ENCODE measurements around the gene OR52N4.
"Not testable (repeated sequence)": the region's sequence is repeated elsewhere in the genome, so short reads cannot be mapped to it uniquely, and the experiment has no call there.

The OR52N4 gene

GRCh38 chr11:5753943-5754342 is at the start of gene OR52N4:
OR52N4 (plus strand) TSS chr11:5754243; CDS start chr11:5754741, 498 bp downstream.
- DNase-seq, result no peak

DNA sequence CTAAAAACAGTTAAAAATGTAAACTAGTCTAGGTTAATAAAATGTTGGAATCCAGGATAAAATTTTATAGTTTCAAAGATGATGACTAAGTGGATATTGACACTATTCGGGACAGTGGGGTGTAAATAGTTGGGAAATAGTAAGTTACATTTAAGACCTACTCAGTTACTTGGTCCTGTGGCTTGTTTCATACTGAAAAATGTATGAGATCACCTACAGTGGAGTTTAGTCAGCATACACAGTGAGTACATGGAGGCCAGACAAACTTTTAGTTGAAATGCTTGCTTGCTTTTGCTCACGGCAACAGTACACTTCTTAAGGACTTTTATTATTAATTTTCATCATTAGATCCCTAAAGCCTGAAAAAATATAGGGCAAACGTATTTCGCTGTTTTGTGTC is 48.4 kb upstream of the OR52N4 start:
- DNase-seq, result no peak

GRCh38 chr11:5712507-5712906 is 41.5 kb upstream of the OR52N4 start:
- DNase-seq, result no peak

DNA sequence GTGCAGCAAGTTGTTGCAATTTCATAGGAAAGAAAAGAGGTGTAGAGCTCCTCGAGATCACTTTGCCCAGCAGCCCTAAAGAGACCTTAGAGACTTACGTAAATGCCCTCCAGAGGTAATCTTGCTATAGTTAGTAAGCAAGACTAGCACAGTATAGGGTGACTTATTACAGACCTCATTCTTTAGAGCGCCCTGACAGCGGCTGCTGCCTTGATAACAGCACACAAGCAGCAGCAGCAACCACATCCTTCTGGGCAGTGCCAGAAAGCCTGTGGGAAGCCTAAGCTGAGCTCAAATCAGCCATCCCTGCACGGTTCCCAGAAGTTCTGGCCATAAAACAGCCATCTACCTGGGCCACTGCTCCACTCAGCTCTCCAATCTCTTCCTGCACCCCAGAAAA is 40.3 kb upstream of the OR52N4 start:
- no peak for DNase-seq

DNA sequence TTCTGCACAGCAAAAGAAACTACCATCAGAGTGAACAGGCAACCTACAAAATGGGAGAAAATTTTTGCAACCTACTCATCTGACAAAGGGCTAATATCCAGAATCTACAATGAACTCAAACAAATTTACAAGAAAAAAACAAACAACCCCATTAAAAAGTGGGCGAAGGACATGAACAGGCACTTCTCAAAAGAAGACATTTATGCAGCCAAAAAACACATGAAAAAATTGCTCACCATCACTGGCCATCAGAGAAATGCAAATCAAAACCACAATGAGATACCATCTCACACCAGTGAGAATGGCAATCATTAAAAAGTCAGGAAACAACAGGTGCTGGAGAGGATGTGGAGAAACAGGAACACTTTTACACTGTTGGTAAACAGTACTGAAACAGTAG is 37.5 kb upstream of the OR52N4 start:
- not testable (repeated sequence) for DNase-seq

DNA sequence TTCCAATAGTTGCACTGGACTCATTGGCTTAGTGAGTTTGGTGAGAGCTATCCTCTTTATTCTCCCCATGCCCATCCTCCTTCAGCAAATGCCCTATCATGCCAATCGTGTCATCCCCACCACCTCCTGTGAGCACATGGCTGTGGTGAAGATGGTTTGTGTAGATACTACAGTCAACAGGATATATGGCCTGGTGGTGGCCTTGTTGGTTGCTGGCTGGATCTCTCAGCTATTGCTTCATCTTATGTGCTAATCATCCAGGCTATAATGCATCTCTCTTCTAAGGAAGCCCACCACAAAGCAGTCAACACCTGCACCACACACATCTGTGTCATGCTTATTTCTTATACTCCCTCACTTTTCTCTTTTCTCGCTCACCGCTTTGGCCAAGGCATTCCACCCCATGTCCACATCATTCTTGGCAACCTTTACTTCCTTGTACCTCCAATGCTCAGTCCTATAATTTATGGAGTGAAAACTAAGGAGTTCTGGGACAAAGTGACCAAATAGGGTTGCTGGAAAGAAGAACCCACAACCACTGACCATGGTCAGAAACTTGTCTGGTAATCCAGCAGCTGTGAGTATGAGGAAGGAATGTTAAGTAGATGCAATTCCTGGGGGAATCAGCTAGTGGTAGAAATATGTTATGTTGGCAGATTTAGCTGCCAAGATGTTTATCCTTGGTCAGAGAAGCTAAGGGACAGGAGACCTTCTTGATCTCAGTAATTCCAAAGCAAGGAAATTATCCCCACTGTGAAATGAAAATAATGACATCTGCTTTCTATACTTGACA is 34.1 kb upstream of the OR52N4 start:
- no peak for DNase-seq

DNA sequence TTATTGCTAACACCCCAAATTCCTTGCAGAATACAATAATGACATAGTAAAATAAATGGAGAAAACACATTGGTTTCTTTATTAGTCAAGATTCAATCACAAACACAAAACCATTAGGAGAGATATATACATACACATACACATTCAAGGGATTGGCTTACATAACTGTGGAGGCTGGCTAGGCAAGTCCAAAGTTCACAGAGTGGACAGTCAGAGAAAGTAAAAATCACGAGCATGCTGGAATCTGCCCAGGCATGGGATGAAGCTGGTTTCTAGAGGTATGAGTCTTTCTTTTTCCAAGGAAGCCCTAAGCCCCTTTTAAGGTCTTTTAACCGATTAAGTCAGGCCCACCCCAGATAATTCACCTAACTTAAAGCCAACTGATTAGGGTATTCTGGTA is 31.4 kb upstream of the OR52N4 start:
- no peak for DNase-seq

GRCh38 chr11:5726351-5726750 is 27.7 kb upstream of the OR52N4 start:
- DNase-seq, result no peak

GRCh38 chr11:5727691-5728090 is 26.4 kb upstream of the OR52N4 start:
- DNase-seq, result no peak

DNA sequence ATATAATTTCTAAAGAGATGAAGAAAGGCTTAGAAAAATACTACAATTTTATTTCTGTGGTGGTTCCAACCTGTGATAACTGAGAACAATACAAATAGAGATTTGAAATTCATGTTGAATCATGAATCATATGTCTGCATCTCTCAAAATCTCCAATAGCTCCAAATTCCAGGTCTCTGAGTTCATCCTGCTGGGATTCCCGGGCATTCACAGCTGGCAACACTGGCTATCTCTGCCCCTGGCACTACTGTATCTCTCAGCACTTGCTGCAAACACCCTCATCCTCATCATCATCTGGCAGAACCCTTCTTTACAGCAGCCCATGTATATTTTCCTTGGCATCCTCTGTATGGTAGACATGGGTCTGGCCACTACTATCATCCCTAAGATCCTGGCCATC is 17.6 kb upstream of the OR52N4 start, which contains the start of gene OR56B1:
Gene OR56B1 (plus strand): TSS at position 53 of the 400 bp plus-strand sequence. CDS start 69 bp downstream, at position 122.
- no peak for DNase-seq

GRCh38 chr11:5737091-5737490 is 17.0 kb upstream of the OR52N4 start:
- no peak for DNase-seq

GRCh38 chr11:5737670-5738392 is 16.2 kb upstream of the OR52N4 start:
- no peak for DNase-seq

DNA sequence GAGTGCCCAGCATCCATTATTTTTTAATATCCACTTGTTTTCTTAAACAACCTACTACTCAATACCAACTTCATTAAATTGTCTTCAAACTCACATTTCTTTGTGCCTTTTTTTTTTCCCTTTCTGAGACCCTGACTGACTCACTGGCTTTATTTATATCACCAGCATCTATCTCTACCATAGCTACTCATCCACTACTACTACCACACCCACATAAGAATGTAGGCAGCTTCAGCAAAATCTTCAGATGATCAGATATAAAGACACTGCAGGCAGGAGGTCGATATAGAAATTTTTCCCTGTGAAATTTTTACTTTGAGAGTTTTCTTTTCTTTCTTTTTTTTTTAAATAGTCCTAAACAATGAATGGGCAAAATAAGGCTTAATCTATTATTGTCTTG is 15.6 kb upstream of the OR52N4 start:
- DNase-seq, result no peak

GRCh38 chr11:5746614-5747013 is 7.4 kb upstream of the OR52N4 start:
- DNase-seq, result no peak

DNA sequence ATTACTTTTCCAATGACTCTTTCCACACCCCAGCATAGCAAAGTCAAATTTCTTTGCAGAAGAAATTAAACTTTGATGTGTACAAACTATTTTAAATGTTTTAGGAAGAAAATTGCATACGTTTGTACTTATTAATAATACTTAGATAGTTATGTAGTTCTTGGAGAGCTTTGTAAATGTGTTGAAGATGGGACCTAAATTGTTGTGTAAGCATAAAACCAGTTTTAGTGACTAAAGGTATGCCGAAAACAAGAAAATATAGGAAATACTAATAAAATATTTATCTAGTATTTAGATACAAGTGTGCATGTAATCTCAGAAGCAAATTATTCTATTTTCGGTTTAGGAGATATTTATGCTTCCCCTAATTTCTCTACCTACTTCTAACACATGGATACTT is 4.2 kb upstream of the OR52N4 start:
- no peak for DNase-seq

DNA sequence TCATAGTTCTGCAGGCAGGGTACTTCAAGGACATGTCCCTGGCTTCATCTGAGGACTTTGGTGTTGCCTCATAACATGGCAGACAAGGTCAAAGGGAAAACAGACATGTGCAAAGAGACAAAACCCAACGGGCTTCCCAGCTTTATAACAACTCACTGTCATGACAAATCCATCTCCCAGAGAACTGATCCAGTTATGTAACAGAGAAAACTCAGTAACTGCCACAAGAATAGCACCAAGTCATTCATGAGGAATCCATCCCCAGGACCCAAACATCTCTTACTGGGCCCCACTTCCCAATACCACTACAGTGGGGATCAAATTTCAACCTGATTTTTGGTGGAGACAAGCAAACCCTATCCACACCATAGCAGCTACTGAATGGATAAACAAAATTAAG is 13.0 kb downstream of the OR52N4 start:
- no peak for DNase-seq

DNA sequence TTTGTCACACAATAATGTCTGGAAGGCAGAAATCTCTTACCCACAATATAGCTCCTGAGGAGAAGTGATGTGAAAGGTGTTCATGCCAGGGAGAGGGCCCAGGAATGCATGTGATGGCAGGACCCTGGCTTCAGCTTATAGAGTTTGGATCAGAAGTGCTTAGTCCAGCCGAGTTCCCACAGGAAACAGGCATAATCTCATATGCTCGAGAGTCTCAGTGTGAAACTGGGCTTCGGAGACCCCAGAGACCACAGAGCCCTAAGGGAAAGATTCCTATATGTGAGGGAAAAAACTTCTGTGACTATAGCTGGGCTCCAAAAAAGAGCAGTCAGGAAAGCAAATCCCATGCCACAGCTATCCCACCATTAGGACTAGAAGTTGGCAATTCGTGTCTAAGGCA is 29.2 kb downstream of the OR52N4 start, which contains the start of gene OR52N5:
Gene OR52N5 (minus strand): TSS at position 101 of the 400 bp plus-strand sequence. CDS start 4,721 bp downstream, outside the sequence.
- no peak for DNase-seq

DNA sequence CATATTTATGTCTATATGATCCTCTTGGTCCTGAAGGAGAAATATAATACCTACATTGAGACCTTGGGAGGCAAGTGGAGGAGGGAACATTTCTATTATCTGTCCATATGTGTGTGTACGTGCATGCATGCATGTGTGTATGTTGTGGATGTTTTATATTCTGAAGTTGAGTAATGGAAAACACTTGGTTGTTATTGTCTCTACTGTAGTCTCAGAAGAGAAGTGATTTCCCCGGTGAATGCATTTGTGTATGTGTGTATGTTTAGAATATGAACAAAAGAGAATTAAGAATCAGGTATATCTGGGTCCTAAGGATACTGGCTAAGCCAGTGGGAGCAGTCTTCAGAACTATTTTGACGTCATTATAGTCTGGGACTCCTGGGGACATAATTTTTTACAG is 37.1 kb downstream of the OR52N4 start, which contains the start of gene OR52N1:
Gene OR52N1 (minus strand): TSS at position 101 of the 400 bp plus-strand sequence. CDS start 2,449 bp downstream, outside the sequence.
- DNase-seq, result no peak

- no peak for DNase-seq
Measured at GRCh38 chr11:5796541-5796940, 42.5 kb downstream of the OR52N4 start.

- DNase-seq, result no peak
Measured at GRCh38 chr11:5803982-5804381, 49.9 kb downstream of the OR52N4 start.

Measured in NCI-H1930 (cell line).